ENCODE measurements around the gene GABBR2.
"Not testable (repeated sequence)": the region's sequence is repeated elsewhere in the genome, so short reads cannot be mapped to it uniquely, and the experiment has no call there.

GABBR2 gene

DNA sequence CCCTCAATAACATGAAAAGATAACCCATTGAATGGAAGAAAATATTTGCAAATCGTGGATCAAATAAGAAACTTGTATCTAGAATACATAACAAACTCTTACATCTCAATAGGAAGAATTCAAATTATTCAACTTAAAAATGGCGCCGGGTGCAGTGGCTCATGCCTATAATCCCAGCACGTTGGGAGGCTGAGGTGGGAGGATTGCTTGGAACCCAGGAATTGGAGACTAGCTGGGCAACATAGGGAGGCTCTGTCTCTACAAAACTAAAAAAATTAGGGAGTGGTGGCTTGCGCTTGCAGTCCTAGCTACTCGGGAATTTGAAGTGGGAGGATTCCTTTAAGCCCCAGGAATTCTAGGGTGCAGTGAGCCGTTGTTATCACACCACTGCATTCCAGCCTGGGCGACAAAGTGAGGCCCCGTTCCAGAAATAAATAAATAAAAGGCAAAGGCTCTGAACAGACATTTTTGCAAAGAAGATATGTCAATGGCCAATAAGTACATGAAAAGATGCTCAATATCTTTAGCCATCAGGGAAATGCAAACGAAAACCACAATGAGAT is 431.7 kb downstream of the GABBR2 start:
- FAIRE-seq = no peak

DNA sequence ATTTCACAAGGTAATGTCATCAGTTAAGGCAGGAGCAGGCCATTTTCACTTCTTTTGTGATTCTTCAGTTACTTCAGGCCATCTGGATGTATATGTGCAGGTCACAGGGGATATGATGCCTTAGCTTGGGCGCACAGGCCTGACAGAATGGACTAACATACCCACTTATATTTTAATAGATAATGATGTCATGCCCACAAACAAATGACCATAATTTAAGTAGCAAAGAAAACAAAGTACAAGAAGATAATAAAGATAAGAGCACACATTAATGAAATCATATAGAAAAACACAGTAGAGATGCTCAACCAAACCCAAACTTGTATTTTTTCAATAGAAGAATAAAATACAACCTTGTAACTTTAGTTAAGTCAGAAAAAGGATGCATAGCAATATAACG is 433.6 kb downstream of the GABBR2 start:
- no peak for FAIRE-seq

DNA sequence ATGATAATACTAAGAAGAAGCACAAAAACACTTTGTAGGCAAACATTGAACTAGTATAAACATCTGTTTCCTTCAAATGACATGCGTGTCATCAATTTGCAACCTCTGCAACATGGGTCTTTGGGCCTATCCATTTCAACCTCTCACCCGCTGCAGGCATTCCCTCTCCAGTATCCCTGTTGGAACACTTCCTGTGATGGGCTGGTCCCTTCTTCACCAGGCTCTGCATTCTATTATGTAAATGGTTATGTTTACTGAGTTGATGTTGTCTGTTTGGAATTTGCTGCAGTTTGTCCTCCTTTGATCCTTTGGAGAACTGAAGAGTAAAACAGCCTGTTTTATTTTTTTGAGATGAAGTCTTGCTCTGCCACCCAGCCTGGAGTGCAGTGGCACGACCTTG is 436.7 kb downstream of the GABBR2 start:
- no peak for FAIRE-seq

DNA sequence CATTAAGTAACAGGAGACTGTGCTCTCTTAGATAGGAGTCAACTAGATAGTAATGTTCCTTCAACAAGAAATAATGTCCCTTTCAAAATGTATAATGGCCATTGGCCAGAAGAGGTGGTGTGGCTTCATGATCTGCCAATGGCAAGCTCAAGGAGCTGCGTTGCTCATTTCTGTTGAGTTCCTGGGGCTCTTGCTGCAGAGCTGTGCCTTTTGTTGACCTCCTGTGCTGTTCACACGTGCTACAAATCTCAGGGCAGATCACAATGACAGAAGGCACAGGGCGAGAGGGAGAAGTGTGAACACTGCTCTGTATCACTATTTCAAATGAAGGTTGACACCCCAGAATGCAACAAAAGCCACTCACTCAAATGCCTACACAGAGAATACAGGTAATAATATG is 437.3 kb downstream of the GABBR2 start:
- no peak for FAIRE-seq

DNA sequence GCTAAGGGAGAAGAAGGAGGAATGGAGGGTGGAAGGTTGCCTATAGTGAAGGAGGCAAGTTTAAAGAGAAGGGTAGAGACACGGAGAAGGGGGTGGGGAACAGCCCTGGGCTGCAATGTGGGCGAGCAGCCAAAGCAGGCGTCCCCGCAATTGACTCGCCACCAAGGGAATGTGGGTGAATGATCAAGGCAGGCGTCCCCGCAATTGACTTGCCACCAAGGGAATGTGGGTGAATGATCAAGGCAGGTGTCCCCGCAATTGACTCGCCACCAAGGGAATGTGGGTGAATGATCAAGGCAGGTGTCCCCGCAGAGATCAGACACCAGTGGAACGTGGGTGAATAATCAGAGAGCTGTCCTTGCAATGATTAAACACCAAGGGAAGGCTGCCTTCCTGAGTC is 438.5 kb downstream of the GABBR2 start:
- FAIRE-seq = not testable (repeated sequence)

DNA sequence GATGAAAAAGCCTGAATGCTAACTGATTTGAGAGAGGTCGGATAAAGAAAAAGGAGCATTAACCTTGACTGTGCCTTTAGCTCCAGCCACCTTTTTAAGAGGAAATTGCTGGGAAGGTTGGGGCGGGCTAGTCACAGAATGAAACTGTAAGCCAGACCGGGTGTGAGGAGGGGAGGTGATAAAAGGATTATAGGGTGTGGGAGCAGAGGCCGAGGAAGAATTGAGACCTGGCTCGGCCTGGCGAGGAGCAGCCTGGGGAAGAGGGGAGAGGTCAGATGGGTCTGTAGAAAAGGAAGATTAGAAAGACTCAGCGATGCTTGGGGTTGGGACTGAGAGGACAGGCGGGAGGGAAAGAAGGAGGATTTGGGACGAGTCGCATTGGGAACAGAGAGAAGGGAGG is 439.1 kb downstream of the GABBR2 start:
- FAIRE-seq = not testable (repeated sequence)

DNA sequence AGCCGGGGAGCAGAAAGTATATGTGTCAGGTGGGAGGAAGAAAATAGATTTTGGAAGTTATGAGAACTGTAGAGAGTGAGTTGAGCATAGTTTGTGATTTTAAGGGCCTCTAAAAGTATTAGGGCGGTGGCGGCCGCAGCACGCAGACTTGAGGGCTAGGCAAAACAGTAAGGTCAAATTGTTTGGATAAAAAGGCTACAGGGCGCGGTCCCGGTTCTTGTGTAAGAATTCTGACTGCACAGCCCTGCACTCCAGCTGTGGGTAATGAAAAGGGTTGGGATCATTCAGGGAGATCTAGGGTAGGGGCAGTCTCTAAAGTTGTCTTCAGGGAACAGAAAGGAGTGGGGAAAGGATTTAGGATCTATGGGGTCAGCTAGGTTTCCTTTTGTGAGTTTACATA is 441.2 kb downstream of the GABBR2 start:
- not testable (repeated sequence) for FAIRE-seq

DNA sequence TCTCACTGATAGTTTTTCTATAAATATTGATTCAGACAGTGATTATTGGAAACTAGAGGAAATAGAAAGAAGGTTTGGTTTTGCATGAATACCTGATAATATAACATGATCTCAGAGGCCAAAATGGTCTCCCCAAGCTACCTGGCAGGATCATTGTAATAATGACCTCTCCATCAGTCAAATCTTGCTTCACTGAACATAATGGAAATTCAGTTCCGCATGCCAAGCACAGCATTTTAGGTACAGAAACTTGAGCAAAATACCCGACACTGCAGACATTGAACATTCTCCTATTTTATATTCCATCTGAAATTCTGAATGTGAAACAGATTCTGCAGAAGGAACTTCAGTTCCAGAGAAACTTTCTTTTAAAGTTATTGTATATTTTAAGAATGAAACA is 444.2 kb downstream of the GABBR2 start:
- FAIRE-seq = no peak

DNA sequence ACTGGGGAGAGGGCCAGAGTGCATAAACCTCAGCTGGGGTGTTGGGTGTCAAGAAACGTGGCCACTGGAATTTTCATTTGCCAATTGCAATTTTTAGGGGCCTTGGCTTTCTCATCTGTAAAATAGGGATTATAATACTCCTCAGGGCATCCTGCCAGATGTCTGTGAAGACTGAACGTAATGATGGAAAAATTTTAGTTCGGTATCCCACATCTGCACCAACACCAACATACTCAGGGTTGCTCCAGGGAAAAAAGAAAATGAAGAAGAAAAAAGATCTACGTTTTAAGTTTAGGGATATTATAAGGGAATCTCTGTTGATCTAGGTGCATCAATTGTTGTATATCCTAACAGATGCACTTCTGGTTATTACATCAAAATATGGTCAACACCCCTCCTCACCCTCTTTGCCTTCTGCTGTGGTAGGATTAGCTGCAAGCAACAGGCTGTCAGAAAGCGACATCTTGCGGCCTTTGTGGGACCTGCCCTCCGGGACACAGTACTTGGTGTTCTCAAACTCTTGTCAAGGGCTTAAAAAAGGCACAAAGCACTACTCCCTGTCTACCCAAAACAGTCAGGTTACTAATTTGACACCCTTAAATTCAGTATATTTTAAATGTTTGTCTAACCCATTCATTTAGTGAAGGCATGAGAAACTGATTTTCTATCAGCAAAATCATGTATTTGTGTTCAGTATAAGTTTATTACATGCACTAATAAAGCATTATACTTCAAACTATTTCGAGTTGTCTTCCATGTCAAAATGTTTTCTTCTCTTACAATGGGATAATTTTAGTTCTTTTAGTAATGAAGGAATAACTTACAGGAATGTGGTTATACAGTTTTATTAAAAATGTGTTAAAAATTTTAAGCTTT is 445.0 kb downstream of the GABBR2 start:
- peak; percentile 6 for FAIRE-seq

DNA sequence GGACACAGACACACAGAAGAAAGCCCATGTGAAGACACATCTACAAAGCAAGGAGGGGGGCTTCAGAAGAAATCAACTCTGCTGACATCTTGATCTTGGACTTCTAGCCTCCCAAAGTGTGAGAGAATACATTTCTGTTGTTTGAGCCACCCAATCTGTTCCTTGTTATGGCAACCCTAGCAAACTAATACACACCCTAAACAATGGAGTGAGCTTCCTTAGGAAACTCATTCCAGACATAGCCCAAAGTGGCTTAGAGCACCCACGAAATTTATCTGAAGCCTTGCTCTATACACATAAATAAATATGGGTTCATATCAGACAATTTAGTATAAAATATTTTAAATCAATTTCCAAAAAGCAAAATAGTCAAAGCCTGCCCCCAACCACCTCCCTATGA is 445.7 kb downstream of the GABBR2 start:
- FAIRE-seq = no peak

DNA sequence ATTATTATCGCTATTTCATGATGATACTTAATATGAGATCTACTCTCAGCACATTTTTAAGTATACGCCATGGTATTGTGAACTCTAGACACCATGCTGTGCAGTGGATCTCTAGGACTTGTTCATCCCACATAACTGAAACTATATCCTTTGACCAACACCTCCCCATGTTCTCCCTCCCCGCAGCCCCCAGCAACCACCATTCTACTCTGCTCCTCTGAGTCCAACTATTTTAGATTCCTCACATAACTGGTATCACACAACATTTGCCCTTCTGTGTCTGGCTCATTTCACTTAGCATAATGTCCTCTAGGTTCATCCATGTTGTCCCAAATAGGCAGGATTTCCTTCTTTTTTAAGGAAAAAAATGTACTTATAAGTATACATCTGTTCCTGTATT is 446.7 kb downstream of the GABBR2 start:
- no peak for FAIRE-seq

DNA sequence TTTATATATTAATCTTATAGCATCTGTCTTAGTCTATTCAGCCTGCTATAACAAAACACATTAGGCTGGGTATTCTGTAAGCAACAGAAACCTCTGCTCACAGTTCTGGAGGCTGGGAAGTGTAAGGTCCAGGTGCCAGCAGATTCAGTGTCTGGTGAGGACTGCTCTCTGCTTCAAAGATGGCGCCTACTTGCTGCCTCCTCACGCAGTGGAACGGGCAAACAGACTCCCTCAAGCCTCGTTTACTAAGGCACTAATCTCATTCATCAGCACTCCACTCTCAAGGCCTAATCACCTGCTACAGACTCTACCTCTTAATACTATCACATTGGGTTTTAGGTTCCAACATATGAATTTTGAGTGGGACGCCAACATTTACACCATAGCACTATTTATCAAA is 448.1 kb downstream of the GABBR2 start:
- FAIRE-seq = no peak

DNA sequence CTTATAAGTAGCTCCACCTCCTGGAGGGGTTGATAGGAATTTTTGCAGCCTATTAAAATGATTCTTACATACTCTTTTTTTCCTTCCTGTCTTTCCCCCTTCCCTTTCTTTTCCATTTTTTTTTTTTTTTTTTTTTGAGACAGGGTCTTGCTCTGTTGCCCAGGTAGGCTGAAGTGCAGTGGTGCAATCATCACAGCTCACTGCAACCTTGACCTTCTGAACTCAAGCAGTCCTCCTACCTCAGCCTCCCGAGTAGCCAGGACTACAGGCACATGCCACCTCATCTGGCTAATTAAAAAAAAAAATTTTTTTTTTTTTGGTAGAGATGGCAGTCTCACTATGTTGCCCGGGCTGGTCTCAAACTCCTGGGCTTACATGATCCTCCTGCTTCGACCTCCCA is 448.9 kb downstream of the GABBR2 start:
- FAIRE-seq = no peak

DNA sequence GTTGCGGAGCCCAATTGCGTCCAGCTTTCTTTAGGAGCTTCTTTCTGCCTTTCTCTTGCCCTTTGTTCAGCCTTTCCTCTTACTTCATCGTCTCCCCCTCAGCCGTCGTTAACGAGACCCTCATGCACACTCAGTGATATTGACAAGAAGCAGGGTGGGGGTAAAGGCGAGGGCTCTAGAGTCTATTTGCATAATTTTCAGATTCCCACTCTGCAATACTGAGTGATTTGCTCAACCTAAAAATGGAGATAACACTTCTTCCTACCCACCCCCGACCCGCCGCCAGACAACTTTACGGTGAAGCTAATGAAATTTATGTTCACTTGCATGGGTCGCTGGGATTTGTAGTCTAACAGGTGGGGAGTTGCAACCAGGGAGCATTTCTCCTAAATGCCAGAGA is 452.0 kb downstream of the GABBR2 start:
- no peak for FAIRE-seq

DNA sequence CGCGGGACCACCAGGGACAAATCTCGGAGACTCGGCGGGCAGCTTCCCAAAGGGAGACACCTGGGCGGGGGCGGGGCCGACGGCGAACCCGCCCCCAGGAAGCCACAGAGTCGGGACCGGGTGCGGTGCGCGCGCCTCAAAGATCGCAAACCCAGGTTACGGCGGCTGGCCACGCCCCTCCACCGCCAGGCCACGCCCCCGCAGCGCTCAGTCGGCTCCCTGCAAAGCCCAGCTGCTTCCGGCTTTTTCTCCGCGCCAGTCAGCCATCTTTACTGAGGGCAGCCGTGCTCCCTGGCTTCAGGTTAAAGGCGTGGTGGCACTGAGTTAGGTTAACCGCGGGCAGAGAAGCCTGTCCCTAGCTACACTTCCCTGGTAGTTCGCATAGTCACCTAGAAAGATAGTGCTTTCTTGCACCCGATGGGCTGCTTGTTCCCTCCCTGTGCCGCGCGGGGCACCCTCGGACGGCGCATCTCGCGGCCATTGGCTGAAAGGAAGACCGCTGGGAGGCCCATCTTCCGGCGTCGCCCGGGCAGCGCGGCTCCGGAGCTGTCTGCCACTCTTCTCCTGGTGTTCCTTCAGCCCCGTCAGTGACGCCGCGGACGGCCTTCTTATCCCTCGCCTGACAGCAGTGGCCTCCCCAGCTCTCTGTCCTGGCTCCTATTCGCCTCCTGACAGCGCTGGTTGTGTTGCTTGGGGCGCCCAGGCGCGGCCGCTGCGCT is 453.0 kb downstream of the GABBR2 start, which contains the start of gene TBC1D2:
TBC1D2 (minus strand) TSS at position 72 of the 719 bp plus-strand sequence. CDS start 108 bp downstream, outside the sequence.
- FAIRE-seq = no peak

DNA sequence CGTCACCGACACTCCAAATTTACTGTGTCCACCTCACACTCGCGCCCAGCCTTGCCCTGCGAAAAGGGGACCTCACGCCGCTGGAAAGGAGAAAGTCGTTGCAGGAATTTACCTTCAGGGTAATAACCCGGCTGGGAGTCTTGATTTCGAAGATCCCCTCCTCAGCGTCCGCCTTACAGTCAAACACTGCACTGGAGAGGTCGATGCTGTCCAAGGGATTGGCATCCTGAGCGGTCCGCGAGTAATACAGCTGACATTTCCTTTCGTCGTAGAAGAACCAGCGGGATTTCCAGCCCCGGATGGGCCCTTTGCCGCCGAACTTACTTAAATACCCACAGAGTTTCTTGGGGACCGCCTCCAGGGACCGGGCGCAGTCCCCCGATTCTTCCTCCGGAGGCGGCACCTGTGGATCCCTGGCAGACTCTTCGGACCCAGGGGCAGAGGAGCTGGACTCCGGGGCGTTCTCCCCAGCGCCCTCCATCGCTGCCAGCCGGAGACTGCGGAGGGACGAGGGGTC is 453.6 kb downstream of the GABBR2 start:
- FAIRE-seq = no peak

DNA sequence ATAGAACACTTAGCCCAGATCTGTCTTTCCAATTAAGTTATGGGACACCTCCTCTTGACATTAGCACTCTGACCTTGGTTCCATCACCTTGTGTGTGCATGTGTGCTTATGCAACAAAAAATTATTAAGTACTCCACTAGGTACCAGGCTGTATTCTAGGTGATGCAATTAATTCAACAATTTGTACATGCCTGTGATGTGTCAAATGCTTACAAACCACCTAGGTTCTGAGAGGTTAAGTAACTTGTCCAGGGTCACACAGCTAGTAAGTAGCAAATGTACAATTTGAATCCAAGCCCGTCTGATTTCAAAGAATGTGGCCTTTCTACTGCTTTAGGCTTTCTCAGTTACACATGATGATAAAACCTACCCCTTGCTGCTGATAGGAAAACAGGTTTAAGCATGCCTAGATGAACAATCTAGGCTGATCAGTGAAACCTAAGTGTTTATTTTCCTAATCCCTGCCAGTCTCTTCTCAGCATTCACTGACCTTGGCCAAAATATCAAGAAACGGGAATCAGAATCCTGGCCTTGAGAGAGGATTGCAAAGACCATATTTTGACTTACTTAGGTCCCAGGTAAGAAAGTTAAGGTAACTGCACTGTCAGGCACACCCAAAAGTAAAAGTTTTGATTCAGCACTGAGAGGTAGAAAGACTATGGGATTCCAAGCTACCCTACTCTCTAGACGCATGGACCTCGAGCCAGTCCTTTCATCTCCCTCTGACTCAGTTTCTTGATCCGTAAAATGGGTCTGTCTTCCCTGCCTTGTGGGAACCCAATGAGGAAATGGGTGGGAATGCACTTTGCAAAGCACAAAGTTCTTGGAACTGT is 454.3 kb downstream of the GABBR2 start:
- FAIRE-seq = no peak

DNA sequence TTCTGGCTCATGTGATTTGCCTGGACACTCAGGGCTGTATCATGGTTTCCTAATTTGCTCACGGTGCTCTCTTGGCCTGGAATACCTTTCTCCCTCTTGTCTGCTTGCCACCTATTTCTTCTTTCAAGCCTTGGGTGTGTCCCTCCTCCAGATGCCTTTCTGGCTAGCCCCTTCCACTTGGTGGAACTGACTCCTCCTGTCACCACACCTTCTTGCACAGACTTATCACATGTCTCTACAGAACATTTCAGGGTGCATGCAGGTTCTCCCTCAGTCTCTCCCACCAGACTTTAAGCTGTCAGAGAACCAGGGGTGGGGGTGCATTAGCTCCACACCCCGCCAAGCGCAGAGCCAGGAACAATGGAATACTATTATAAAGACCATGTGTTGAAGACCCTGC is 455.2 kb downstream of the GABBR2 start:
- no peak for FAIRE-seq

DNA sequence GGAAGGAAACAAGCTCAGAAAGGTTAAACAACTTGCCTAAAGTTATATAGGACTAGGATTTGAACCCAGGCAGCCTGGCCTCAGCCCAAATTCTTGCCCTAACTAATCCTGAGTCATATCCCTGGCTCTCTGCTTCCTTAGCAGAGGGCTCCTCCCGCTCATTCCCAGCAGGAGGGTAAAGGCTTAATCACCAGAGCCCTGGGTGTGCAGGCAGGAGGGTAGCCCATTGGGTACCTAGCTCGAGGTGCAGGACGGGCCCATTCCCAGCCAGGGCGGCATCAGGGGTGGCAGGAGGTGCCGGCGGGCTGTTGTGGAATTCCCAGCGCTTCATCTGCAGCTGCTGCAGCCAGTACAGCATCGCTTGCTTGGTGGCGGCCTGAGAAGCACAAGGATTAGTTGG is 457.2 kb downstream of the GABBR2 start:
- FAIRE-seq = no peak

DNA sequence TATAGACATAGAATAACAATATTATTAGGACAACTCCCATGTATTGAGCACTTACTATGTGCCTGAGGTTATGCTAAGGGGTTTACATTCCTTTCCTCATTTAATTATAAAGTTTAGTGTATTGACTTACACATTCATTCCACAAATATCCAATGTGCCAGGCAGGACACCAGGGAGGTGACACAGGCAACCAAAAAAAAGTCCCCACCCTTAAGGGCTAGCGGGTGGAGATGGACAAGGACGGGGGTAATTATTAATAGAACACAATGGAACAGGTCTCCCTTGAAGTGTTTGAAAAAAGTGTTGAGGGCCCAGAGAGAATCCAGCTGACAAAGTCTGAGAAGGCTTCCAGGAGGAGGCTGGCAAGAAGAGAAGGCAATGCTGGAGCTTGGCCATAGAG is 459.0 kb downstream of the GABBR2 start:
- FAIRE-seq = no peak

DNA sequence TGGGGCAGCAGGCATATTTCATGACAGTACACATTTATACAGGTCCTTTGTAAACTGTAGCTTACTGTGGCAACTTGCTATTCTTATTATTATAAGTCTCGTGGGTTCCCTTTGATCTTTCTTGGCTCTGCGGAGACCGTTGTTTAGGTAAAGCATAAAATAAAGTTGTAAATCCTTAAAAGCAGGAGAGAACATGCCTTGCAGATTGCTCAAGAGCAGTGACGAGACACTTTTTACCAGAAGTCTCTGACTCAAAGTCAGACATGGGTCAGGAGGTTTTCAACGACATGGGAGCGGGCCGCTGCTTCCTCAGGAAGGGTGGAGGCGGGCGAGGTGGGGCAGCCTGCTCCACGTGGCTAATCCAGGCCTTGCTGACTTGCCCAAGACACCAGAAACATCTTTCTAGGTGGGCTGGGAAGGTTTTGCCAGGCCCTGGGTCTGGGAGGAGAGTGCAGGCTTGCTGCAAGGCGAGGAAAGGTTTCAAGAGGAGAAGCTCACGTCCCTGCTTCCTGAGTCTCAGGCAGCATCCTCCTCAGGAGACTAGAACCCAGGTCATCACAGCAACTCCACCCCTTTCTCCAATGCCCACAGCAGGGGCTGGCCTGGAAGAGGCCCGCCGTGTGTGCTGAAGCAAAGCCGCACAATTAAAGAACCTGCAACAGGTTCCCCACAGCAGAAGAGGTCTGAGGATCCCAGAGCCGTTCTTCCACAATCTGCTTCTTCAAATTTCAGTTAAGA is 459.8 kb downstream of the GABBR2 start:
- no peak for FAIRE-seq
